Measurements from ENCODE around the gene PDE2A.

The PDE2A gene

DNA sequence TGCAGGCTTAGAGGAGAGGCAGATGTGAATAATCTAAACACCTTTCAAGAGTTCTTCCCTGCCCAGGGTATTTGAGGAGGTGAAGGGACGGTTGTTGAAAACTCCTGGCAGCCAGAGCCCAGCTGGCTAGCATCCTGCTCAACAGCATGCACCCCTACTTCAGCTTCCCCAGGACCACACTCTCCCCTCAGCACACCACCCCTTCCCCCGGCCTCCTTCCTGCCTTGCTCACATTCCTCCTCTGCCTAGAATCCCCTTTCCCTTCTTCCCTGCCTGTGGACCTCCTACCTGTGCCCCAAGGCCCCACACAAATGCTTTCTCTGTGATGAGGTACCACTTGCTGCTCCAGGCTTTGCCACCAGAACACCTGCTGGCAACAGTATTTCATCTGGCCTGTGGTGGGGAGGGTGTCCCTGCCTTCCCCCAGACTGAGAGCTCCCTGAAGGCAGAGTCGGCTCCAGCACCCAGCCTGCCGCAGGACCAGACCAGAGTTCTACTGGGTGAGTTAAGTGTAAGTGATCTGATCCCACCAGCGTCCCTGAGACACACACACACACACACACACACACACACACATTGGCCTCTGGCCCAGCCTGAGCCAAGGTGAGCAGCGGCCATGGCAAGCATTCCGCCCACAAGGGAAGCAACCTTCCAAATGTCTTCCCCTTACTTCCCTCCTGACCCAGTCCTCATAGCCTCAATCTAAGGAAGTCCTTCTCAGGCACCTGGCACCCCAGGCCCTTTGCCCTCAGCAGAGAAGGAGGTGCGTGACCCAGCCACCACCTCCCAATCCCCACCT, 79.5 kb downstream of the PDE2A start:
- Histone ChIP-seq H3K4me1 (no peaks in the 10 kb centered on the region), H3K9me3 (no peaks in the 10 kb centered on the region), H3K27me3 (ENCODE audit: low read depth) (peaks cover 42% of the 10 kb centered on the region), H3K36me3 (replicated peaks) (no peaks in the 10 kb centered on the region), H3K4me3 (no peak overlapping the region)
- in situ Hi-C loops (cut with MboI; ENCODE audit: low sequenced_read_pairs), result no loop called here
- DNase-seq (ENCODE audit: low spot score in 2 of 2), result no peak

DNA sequence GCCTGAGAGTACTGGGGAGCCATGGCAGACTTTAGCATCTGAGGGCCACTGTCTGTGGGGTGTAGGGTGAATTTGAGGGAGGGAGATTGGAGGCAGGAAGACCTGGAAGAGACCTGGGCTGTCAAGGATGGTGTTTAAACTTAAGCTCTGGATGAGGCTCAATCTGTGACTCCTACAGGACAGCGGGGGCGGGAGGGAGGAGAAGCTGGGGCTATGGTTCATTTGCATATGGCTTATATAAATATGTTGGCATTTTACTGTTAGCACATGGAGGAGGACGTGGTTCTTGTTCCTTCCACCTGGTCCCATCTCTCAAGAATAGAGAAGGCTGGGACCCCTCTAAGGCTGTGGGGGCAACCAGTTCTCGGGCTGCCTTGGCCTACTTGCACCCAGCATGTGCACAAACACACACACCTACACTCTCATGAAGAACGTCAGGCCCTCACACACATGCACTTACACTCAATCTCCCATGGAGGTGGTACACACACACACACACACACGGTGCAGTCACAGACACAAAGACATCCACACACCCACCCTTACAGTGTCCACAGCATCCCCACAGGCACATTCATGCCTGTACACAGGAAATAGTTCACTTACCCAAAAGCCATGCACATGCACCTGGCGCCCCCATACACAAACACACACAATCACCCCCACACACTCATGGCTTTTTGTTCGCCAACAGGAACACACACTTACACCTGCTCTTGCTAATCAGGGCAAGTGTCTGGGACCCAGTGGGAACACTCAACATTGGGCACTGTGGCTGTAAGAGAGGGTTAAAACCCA, 81.3 kb downstream of the PDE2A start:
- in situ Hi-C loops (cut with MboI; ENCODE audit: low sequenced_read_pairs), result no loop called here
- H3K36me3 ChIP-seq (replicated peaks), result no peaks in the 10 kb centered on the region
- H3K4me1 ChIP-seq, result no peaks in the 10 kb centered on the region
- no peaks in the 10 kb centered on the region for H3K9me3 ChIP-seq
- H3K4me3 ChIP-seq, result no peak overlapping the region
- H3K27me3 ChIP-seq (ENCODE audit: low read depth), result peaks cover 26% of the 10 kb centered on the region
- no peak for DNase-seq (ENCODE audit: low spot score in 2 of 2)

DNA sequence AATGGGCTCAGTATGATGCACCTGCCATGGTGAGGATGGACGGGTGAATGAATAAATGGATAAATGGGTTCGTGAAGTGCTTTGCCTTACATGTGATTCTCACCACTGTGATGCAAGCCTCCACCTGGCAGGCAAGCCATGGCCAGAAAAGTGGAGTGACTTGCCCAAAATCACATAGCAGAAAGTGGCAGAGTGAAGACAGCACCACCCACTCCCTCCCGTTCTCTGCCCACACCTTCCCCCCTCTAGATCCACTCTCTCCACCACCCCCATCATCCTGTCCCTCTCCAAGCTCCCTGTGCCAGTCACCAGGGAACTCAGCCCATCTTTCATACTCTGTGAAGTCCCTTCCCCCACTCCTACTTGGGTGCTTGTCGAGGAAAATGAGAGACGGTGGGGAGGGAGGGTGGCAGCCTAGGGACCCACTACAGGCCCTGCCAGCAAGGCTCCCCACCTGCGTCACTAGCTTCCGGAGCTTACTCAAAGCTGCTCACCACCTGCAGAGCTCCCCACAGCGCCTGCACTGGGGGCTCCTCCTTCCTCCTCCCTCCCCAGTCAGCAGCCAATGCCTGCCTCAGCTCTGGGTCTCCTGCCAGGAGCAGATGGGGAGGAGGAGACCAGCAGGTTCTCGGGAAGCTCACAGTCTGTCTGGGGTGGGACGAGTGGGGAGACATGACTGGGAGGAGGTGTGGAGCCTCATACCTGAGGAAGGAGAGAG, 82.3 kb downstream of the PDE2A start:
- no peak overlapping the region for H3K4me3 ChIP-seq
- no peaks in the 10 kb centered on the region for H3K9me3 ChIP-seq
- peaks cover 17% of the 10 kb centered on the region for H3K27me3 ChIP-seq (ENCODE audit: low read depth)
- no peaks in the 10 kb centered on the region for H3K36me3 ChIP-seq (replicated peaks)
- DNase-seq (ENCODE audit: low spot score in 2 of 2), result no peak
- in situ Hi-C loops (cut with MboI; ENCODE audit: low sequenced_read_pairs), result no loop called here
- H3K4me1 ChIP-seq, result no peaks in the 10 kb centered on the region

DNA sequence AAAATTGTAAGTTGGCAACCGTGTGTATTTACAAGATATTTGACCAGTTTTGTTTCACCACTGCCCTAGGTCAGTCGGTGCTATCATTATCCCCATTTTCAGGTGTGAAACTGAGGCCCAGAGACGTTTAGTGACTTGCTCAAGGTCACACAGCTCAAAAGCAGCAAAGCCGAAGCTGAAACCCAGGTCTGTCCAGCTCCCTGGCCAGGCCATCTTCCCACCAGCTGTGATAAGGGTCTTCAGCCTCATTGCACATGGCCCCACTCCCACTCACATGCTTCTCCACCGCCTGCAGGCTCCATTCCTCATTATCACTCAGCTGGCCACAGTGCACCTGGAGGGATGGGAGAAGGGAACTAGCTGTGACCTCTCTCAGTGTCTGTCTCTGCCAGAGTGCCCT, 83.2 kb downstream of the PDE2A start:
- in situ Hi-C loops (cut with MboI; ENCODE audit: low sequenced_read_pairs), result no loop called here
- Histone ChIP-seq H3K9me3 (no peaks in the 10 kb centered on the region), H3K27me3 (ENCODE audit: low read depth) (peaks cover 16% of the 10 kb centered on the region), H3K4me3 (no peak overlapping the region), H3K4me1 (no peaks in the 10 kb centered on the region), H3K36me3 (replicated peaks) (no peaks in the 10 kb centered on the region)
- DNase-seq (ENCODE audit: low spot score in 2 of 2), result no peak

DNA sequence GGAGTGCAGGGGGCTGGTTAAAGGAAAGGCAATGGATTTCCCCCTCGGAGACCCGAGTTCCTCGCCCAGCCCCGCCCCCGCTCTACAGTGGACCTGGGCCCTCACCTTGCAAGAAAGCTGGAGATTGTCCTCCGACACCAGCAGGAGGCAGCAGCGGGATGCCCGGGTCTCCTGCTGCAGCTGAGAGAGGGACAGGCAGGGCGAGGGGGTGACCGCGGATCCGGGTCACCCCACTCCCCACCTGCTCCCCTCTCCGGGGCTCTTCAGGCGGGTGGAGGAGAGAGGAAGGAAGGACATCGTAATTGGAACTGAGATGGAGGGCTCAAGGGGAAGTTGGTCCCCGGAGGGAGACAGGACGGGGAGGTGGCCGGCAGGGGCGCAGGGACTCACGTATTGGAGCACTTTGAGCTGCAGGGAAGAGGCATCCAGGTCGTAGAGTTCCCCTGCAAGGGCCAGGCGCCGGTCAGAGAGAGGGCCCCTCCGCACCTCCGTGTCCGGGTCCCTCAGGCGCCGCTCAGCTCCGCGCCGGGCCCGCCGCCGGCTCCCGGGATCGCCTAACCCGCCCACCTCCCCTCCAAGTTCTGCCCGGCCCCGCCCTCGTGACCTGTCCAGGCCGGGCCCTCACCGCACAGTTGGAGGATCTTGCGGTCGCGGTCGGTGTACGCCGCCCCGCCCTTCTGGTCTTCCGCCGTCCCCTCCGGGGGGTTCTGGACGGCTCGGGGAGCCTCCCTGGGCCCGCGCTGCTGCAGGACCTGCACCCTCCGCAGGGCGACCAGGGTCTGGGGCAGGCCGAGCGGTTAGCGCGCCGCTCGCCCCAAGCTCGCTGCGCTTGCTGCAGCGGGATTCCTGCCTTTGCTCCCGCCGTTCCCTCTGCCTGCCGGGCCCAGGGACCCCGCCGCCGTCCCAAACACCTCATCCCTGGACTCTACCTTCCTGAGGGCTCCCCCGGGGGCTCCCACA, 84.1 kb downstream of the PDE2A start:
- in situ Hi-C loops (cut with MboI; ENCODE audit: low sequenced_read_pairs), result no loop called here
- Histone ChIP-seq H3K9me3 (no peaks in the 10 kb centered on the region), H3K4me1 (no peaks in the 10 kb centered on the region), H3K4me3 (peak overlapping the region; percentile 33), H3K27me3 (ENCODE audit: low read depth) (peaks cover 16% of the 10 kb centered on the region), H3K36me3 (replicated peaks) (no peaks in the 10 kb centered on the region)
- DNase-seq (ENCODE audit: low spot score in 2 of 2), result peak; percentile 21 to 83

DNA sequence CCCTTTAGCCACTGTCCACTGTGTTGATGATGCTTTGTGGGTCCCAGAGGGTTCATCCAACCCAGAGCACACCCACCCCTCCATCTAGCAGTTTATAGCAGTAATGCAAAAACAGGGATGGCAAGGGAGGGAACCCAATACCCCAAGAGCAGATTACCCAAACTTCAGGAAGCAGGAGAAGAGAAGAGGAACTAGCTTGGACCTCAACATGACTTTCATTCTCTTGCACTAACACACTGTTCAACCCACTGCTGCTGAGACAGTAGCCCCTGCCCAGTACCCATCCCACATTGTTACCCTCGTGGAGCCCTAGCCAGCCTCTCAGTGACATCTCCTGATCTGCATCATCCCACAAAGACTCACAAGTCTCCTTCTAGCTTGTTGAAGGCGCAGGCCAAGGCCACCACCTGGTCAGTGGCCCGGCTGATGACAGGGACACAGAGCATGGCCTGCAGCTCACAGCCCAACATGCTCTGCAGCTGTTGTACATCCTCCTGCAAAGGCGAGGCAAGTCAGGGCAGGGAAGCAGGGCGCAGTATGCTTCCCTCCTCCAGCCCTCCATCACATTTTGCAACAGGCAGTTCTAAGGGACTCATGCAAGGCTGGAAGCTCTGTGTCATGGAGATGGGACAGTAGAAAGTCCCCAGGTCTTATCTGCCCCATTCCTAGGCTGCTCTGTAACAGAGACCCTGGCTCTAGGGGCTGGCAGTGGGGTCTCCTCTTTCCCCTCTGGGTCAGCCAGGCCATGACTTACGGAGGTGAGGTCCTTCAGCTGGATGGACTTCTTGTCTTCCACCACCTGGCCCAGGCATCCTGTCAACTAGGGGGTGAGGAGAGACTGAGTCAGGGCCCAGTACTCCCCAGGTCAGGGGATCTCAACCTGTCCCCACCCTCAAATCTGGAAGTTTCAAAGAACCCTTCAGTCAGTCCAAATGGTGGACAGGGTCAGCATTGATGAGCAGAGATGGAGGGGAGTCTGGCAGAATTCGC, 85.5 kb downstream of the PDE2A start:
- H3K9me3 ChIP-seq, result no peaks in the 10 kb centered on the region
- in situ Hi-C loops (cut with MboI; ENCODE audit: low sequenced_read_pairs), result no loop called here
- H3K36me3 ChIP-seq (replicated peaks), result no peaks in the 10 kb centered on the region
- no peaks in the 10 kb centered on the region for H3K4me1 ChIP-seq
- no peak overlapping the region for H3K4me3 ChIP-seq
- peaks cover 9% of the 10 kb centered on the region; the same call in 1 of the 2 replicates for H3K27me3 ChIP-seq (ENCODE audit: low read depth)
- no peak for DNase-seq (ENCODE audit: low spot score in 2 of 2)

DNA sequence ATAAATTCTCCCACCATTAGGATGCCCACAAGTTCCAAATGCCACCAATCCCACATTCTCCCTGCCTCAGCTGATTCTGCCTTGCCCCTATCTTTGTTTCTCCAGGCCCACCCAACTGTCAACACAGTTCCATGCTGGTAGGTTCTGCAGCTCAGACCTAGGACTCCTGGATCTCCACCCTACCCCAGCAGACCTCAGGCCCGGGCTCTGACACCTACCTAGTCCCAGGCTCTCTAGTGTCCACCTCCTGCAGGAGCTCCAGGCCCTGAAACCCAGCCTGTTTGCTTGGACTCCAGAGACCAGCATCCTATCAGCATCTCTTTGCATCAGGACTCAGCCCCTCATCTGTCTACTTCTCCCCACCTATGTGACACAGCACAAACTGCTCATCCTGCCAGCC, 86.5 kb downstream of the PDE2A start:
- peaks cover 9% of the 10 kb centered on the region; the same call in 1 of the 2 replicates for H3K27me3 ChIP-seq (ENCODE audit: low read depth)

DNA sequence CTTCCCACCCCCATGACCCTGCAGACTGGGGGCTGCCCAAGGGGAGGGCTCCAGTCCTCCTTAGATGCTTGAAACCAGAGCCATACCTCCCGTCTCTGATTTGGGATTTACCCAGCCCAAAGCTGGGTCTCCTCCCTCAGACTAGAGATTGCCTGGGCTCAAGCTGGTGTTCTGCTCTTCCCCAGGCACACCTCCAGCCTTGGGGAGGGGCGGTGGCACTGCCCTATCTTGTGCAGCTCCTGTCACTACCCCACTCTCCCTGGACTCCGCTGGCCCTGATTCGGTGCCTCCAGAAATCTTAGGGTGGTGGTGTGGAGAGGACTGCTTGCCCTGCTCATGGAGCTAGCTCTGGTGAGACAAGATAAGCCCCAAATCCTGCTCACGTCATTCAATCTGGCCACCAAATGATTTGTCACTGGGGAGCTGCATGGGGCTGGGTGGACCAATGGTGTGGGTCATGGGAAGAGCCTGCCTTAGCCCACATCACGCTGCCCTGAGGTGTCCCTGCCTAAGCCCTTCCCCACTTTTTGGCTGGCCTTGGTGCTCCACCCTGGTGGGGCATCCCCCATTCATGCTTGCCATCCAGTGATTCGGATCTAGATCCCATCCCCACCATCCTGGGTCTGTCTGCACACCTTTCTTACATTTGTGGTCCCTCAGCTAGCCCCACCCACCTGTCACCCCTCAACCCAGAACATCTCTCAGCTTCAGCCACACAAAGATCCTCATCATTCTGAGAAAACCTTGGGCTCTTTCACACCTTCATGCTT, 87.7 kb downstream of the PDE2A start:
- no peaks in the 10 kb centered on the region for H3K4me1 ChIP-seq
- H3K36me3 ChIP-seq (replicated peaks), result no peaks in the 10 kb centered on the region
- H3K9me3 ChIP-seq, result no peaks in the 10 kb centered on the region
- no peak overlapping the region for H3K4me3 ChIP-seq
- in situ Hi-C loops (cut with MboI; ENCODE audit: low sequenced_read_pairs), result no loop called here
- DNase-seq (ENCODE audit: low spot score in 2 of 2), result no peak
- H3K27me3 ChIP-seq (ENCODE audit: low read depth), result peaks cover 9% of the 10 kb centered on the region; the same call in 1 of the 2 replicates

More for the DNA sequence above, 86.5 kb downstream of the PDE2A start:
- no peak for DNase-seq (ENCODE audit: low spot score in 2 of 2)
- no peaks in the 10 kb centered on the region for H3K36me3 ChIP-seq (replicated peaks)
- H3K4me1 ChIP-seq, result no peaks in the 10 kb centered on the region
- H3K9me3 ChIP-seq, result no peaks in the 10 kb centered on the region
- in situ Hi-C loops (cut with MboI; ENCODE audit: low sequenced_read_pairs), result no loop called here
- no peak overlapping the region for H3K4me3 ChIP-seq

DNA sequence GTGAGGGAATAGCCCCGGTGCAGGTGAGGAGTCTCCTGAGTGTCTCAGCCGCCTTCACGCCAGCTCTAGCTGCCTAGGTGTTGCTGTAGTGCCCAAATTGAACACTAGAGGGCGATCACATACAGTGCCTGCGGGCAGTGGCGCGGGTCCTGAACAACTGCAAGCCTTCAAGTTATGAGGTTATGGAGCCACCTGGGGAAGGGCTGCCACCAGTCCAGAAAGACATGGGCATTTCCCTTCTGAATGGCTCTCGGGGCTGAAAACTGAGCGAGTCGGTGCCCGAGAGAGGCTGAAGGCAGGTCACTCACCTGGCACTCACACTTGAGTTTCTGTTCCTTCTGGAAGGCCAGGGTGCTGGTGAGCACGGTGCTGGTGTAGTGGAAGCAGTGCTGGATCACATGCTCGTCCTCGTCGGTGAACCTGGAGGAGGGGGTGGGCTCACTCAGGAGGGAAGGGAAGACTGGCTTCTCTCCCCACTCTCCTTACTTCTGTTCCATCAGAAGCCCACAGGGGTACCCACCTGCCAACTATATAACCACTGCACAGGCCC, 88.4 kb downstream of the PDE2A start:
- DNase-seq (ENCODE audit: low spot score in 2 of 2), result peak; percentile 60 to 81
- Histone ChIP-seq H3K4me1 (no peaks in the 10 kb centered on the region), H3K4me3 (no peak overlapping the region), H3K9me3 (no peaks in the 10 kb centered on the region), H3K27me3 (ENCODE audit: low read depth) (peaks cover 11% of the 10 kb centered on the region; the same call in 1 of the 2 replicates), H3K36me3 (replicated peaks) (no peaks in the 10 kb centered on the region)
- in situ Hi-C loops (cut with MboI; ENCODE audit: low sequenced_read_pairs), result no loop called here

DNA sequence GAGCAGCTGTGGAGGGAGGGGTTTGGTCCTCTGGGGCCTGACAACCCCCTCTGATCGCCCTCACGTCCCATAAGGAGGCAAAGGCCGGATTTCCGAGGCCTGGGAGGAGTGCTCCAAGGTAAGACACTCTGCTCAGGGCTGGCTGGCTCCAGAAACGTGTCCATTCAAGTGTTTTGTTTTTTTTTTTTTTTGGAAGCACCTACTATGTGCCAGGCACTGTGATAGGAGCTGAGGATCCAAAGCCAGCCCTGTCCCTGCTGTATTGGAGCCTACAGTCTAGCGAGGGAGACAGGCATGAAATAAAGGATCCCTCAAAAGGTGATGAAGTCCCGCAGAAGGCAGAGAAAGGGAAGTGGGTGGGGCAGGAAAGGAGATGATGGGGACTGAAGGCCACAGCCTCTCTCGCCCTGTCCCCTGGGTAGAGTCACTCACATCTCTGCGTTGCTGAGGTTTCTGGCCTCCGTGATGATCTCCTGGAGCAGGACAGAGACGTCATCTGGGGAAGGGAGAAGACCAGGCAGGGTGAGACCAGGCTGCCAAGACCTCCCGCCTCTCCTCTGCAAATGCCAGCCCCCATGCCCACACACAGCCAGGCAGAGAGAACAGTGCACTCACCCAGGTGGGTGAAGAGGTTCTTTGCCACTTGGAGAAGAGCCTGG, 89.2 kb downstream of the PDE2A start:
- DNase-seq (ENCODE audit: low spot score in 2 of 2), result no peak

More for the DNA sequence above, 89.2 kb downstream of the PDE2A start:
- no peak overlapping the region for H3K4me3 ChIP-seq
- in situ Hi-C loops (cut with MboI; ENCODE audit: low sequenced_read_pairs), result no loop called here
- H3K27me3 ChIP-seq (ENCODE audit: low read depth), result peaks cover 11% of the 10 kb centered on the region; the same call in 1 of the 2 replicates
- no peaks in the 10 kb centered on the region for H3K9me3 ChIP-seq
- no peaks in the 10 kb centered on the region for H3K36me3 ChIP-seq (replicated peaks)
- H3K4me1 ChIP-seq, result no peaks in the 10 kb centered on the region

Data from HAP-1 (cell line).